ENCODE results near the gene TTLL8. TPM values are rescaled to one million over a fixed set of nuclear protein-coding genes. Genes with fewer than 3 reads are reported as not detected.

The TTLL8 gene
- polyA plus RNA-seq, 1 donor from 2014 or later: not detected

DNA sequence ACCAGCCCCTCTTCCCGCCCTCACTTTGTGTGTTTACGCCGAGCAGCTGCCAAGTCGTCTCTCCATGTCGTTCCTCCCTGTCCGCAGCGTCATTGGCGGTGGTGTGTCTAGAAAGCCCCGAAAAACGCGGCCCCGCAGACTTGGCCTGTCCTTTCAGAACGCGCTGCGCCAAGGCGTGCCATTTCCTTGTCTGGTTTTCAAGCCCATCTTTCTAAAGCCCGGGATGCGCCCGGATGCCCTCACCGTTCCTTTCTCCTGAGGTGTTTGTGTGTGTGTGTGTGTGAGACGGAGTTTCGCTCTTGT, 32.3 kb upstream of the TTLL8 start:
- H3K4me2 ChIP-seq (ENCODE audit: low read length): no peak overlapping the region
- TF ChIP-seq, protein P1, sequence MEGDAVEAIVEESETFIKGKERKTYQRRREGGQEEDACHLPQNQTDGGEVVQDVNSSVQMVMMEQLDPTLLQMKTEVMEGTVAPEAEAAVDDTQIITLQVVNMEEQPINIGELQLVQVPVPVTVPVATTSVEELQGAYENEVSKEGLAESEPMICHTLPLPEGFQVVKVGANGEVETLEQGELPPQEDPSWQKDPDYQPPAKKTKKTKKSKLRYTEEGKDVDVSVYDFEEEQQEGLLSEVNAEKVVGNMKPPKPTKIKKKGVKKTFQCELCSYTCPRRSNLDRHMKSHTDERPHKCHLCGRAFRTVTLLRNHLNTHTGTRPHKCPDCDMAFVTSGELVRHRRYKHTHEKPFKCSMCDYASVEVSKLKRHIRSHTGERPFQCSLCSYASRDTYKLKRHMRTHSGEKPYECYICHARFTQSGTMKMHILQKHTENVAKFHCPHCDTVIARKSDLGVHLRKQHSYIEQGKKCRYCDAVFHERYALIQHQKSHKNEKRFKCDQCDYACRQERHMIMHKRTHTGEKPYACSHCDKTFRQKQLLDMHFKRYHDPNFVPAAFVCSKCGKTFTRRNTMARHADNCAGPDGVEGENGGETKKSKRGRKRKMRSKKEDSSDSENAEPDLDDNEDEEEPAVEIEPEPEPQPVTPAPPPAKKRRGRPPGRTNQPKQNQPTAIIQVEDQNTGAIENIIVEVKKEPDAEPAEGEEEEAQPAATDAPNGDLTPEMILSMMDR (IDR thresholded peaks at IDR 0.05; ENCODE audit: poor library complexity, severe bottlenecking): no peak
- no peak for TF ChIP-seq RAD21 (conservative IDR thresholded peaks at IDR 0.05)
- no peak for TF ChIP-seq MXI1 (conservative IDR thresholded peaks at IDR 0.05; ENCODE audit: poor library complexity, severe bottlenecking)
- TF ChIP-seq TAF1 (IDR thresholded peaks at IDR 0.05; ENCODE audit: low read depth): no peak
- TF ChIP-seq EZH2 (IDR thresholded peaks at IDR 0.05; ENCODE audit: borderline replicate concordance, insufficient read depth, low read length, poor library complexity, severe bottlenecking): no peak
- no peak for TF ChIP-seq EP300 (conservative IDR thresholded peaks at IDR 0.05; ENCODE audit: poor library complexity, severe bottlenecking)
- no peak for TF ChIP-seq SMC3 (conservative IDR thresholded peaks at IDR 0.05; ENCODE audit: poor library complexity)
- no peak for TF ChIP-seq POLR2AphosphoS5 (IDR thresholded peaks at IDR 0.05)
- TF ChIP-seq, protein P2, sequence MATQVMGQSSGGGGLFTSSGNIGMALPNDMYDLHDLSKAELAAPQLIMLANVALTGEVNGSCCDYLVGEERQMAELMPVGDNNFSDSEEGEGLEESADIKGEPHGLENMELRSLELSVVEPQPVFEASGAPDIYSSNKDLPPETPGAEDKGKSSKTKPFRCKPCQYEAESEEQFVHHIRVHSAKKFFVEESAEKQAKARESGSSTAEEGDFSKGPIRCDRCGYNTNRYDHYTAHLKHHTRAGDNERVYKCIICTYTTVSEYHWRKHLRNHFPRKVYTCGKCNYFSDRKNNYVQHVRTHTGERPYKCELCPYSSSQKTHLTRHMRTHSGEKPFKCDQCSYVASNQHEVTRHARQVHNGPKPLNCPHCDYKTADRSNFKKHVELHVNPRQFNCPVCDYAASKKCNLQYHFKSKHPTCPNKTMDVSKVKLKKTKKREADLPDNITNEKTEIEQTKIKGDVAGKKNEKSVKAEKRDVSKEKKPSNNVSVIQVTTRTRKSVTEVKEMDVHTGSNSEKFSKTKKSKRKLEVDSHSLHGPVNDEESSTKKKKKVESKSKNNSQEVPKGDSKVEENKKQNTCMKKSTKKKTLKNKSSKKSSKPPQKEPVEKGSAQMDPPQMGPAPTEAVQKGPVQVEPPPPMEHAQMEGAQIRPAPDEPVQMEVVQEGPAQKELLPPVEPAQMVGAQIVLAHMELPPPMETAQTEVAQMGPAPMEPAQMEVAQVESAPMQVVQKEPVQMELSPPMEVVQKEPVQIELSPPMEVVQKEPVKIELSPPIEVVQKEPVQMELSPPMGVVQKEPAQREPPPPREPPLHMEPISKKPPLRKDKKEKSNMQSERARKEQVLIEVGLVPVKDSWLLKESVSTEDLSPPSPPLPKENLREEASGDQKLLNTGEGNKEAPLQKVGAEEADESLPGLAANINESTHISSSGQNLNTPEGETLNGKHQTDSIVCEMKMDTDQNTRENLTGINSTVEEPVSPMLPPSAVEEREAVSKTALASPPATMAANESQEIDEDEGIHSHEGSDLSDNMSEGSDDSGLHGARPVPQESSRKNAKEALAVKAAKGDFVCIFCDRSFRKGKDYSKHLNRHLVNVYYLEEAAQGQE (IDR thresholded peaks at IDR 0.05; ENCODE audit: borderline replicate concordance): no peak
- no peak overlapping the region for H3K4me3 ChIP-seq (ENCODE audit: low read length)
- no peak overlapping the region for H3K9ac ChIP-seq (ENCODE audit: low read length)
- no peaks in the 10 kb centered on the region for H3K9me3 ChIP-seq (ENCODE audit: low read length)
- no peak overlapping the region for H2AFZ ChIP-seq (ENCODE audit: low read depth, low read length)
- H3F3A ChIP-seq (ENCODE audit: insufficient read depth, low read length, poor library complexity, severe bottlenecking): no peaks in the 10 kb centered on the region
- H3K79me2 ChIP-seq (replicated peaks; ENCODE audit: insufficient read depth, low read length): no peaks in the 10 kb centered on the region
- no peaks in the 10 kb centered on the region for H4K20me1 ChIP-seq (ENCODE audit: insufficient read depth)
- no peaks in the 10 kb centered on the region for H3K27me3 ChIP-seq (ENCODE audit: insufficient read depth, low read depth, low read length)
- H3K27ac ChIP-seq (ENCODE audit: low read length): no peak overlapping the region
- H3K36me3 ChIP-seq (ENCODE audit: insufficient read depth, low read length): no peaks in the 10 kb centered on the region
- H3K9me2 ChIP-seq (ENCODE audit: insufficient read depth, low read length): no peaks in the 10 kb centered on the region

- H3K9ac ChIP-seq (ENCODE audit: low read length): no peak within 1 kb of the TSS
- no peak within 1 kb of the TSS for H2AFZ ChIP-seq (ENCODE audit: low read depth, low read length)
- TF ChIP-seq, protein P1 (IDR thresholded peaks at IDR 0.05; ENCODE audit: poor library complexity, severe bottlenecking): no peak
- no peaks in the 10 kb centered on the region for H4K20me1 ChIP-seq (ENCODE audit: insufficient read depth)
- no peaks in the 10 kb centered on the region for H3K9me2 ChIP-seq (ENCODE audit: insufficient read depth, low read length)
- no peaks in the 10 kb centered on the region for H3K27me3 ChIP-seq (ENCODE audit: insufficient read depth, low read depth, low read length)
- no peak within 1 kb of the TSS for H3K4me3 ChIP-seq (ENCODE audit: low read length)
- H3K27ac ChIP-seq (ENCODE audit: low read length): no peak within 1 kb of the TSS
- H3K9me3 ChIP-seq (ENCODE audit: low read length): no peaks in the 10 kb centered on the region
- H3K4me2 ChIP-seq (ENCODE audit: low read length): no peak within 1 kb of the TSS
- H3F3A ChIP-seq (ENCODE audit: insufficient read depth, low read length, poor library complexity, severe bottlenecking): no peaks in the 10 kb centered on the region
- no peaks in the 10 kb centered on the region for H3K79me2 ChIP-seq (replicated peaks; ENCODE audit: insufficient read depth, low read length)
- H3K36me3 ChIP-seq (ENCODE audit: insufficient read depth, low read length): no peaks in the 10 kb centered on the region
These were observed 31.7 kb upstream of the TTLL8 start, which contains the start of gene MOV10L1 for GRCh38 chr22:50089682-50090411. TSS of gene MOV10L1 (plus strand) at chr22:50090006. CDS start at chr22:50090089, 83 bp downstream.
